CD4-positive, CD25-positive, alpha-beta regulatory T cell (primary cell): ENCODE results near the gene PPFIA2. TPM values are rescaled to one million over a fixed set of nuclear protein-coding genes. Genes with fewer than 3 reads are reported as not detected.

Experiments used
- ATAC-seq, 2 donors: fragments of 150-1000 bp; cut with Tn5 transposase; one replicate each; pipeline ENCODE4 v1.10.0; 2021; ENCODE audit warnings: low read depth in 2 of 2, moderate number of reproducible peaks in 2 of 2, moderate library complexity in 1 of 2
- DNase-seq, 3 donors: peaks; one replicate each; pipeline versions ENCODE4 v3.0.0 to v3.0.0-alpha.2; 2012 to 2022; ENCODE audit warnings: mixed read lengths in 1 of 3
- H3K27ac ChIP-seq: one replicate; pipeline ENCODE4 v1.7.0; 2013; ENCODE audit warnings: mild to moderate bottlenecking, low read length; ENCODE audit not compliant: insufficient read depth, poor library complexity, severe bottlenecking
- H3K27me3 ChIP-seq: one replicate; pipeline ENCODE4 v1.7.0; 2013; ENCODE audit warnings: low read length; ENCODE audit not compliant: control insufficient read depth, insufficient read depth
- H3K36me3 ChIP-seq: one replicate; pipeline ENCODE4 v1.7.0; 2013; ENCODE audit warnings: mild to moderate bottlenecking, low read length, moderate library complexity; ENCODE audit not compliant: control insufficient read depth, insufficient read depth
- H3K4me1 ChIP-seq: 2 replicates; pipeline ENCODE4 v1.7.0; 2013; ENCODE audit warnings: mild to moderate bottlenecking, low read length; ENCODE audit not compliant: insufficient read depth, control insufficient read depth, poor library complexity, severe bottlenecking
- H3K4me3 ChIP-seq: one replicate; pipeline ENCODE4 v1.7.0; 2013; ENCODE audit warnings: low read depth, mild to moderate bottlenecking, low read length, moderate library complexity
- H3K9me3 ChIP-seq, 2 experiments: 1 replicate in 1 of 2; 2 replicates in 1 of 2; pipeline ENCODE4 v1.7.0; 2013; ENCODE audit warnings: low read length in 2 of 2, mild to moderate bottlenecking in 1 of 2, moderate library complexity in 1 of 2; ENCODE audit not compliant: control insufficient read depth in 2 of 2
- H3K27ac Mint-ChIP-seq, 3 donors: one replicate each; pipeline ENCODE4 v1.8.0; 2020 to 2022; ENCODE audit warnings: mild to moderate bottlenecking in 3 of 3, mixed read lengths in 3 of 3, moderate library complexity in 2 of 3
- H3K27me3 Mint-ChIP-seq: one replicate; pipeline ENCODE4 v1.8.0; 2022; ENCODE audit warnings: mild to moderate bottlenecking, mixed read lengths
- H3K36me3 Mint-ChIP-seq: one replicate; pipeline ENCODE4 v1.8.0; 2020; ENCODE audit warnings: mixed read lengths
- H3K4me1 Mint-ChIP-seq, 4 donors: one replicate each; pipeline ENCODE4 v1.8.0; 2020 to 2022; ENCODE audit warnings: mixed read lengths in 4 of 4, mild to moderate bottlenecking in 1 of 4
- H3K4me3 Mint-ChIP-seq, 4 donors: one replicate each; pipeline ENCODE4 v1.8.0; 2020 to 2022; ENCODE audit warnings: mild to moderate bottlenecking in 4 of 4, mixed read lengths in 4 of 4, moderate library complexity in 3 of 4
- H3K9me3 Mint-ChIP-seq, 7 donors: one replicate each; pipeline ENCODE4 v1.8.0; 2020 to 2022; ENCODE audit warnings: mixed read lengths in 7 of 7, mild to moderate bottlenecking in 3 of 7, moderate library complexity in 2 of 7
- polyA plus RNA-seq, 4 donors: library from polyadenylated mRNA; unstranded; fragments of 300-500 nt; fragmentation: Illumina TruSeq; gene quantifications; one replicate each; pipeline ENCODE4 v1.2.3, GENCODE V29; 2021
- total RNA-seq: library from RNA; stranded (reverse); gene quantifications from one replicate; pipeline ENCODE4 v1.2.3, GENCODE V29; 2022

The PPFIA2 gene
- total and polyA plus RNA-seq, 5 donors from 2014 or later: not detected

DNA sequence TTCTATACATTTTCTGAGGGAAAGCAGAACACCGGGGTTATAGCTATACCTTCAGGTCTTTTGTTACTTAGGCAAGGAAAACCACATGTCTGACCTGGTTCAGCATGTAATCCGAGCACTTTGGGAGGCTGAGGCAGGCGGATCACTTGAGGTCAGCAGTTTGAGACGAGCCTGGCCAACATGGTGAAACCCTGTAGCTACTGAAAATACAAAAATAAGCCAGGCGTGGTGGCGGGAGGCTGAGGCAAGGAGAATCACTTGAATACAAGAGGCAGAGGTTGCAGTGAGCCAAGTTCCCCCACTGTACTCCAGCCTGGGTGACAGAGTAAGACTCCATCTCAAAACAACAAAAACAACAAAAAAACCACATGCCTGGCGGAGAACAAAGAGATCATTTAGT is 503.7 kb downstream of the PPFIA2 start:
- ATAC-seq (no peak), DNase-seq (no peak)
- no peaks in the 10 kb centered on the region for H3K36me3 ChIP-seq
- H3K9me3 ChIP-seq: no peaks in the 10 kb centered on the region
- Mint-ChIP-seq H3K4me3 (no peak overlapping the region), H3K9me3 (peaks cover 0 to 13% (median 0%) of the 10 kb centered on the region in 7 donors), H3K27me3 (no peaks in the 10 kb centered on the region), H3K36me3 (no peaks in the 10 kb centered on the region), H3K4me1 (no peaks in the 10 kb centered on the region), H3K27ac (no peak overlapping the region)
- no peaks in the 10 kb centered on the region for H3K4me1 ChIP-seq
- H3K4me3 ChIP-seq: no peak overlapping the region
- no peaks in the 10 kb centered on the region for H3K27me3 ChIP-seq
- no peak overlapping the region for H3K27ac ChIP-seq

DNA sequence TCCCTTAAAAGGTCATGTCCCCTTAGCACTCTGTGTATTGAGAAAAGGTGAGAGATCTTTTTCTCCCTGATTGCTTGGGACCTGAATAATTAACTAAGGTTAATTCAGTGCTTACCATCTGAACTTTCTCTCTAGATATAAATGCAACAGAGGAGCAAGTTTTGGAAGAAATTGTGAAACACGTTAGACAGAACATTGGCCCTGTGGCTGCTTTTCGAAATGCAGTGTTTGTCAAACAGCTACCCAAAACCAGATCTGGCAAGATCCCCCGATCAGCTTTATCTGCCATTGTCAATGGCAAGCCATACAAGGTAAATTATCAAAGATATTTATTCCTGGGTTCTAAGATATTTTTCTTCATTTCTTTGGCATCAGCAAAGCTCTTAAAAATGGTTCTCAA is 505.8 kb downstream of the PPFIA2 start:
- H3K27me3 Mint-ChIP-seq: no peaks in the 10 kb centered on the region
- ATAC-seq: no peak
- no peaks in the 10 kb centered on the region for H3K36me3 Mint-ChIP-seq
- no peak overlapping the region for H3K4me3 ChIP-seq
- no peaks in the 10 kb centered on the region for H3K4me1 ChIP-seq
- no peak overlapping the region for H3K27ac Mint-ChIP-seq
- no peaks in the 10 kb centered on the region for H3K36me3 ChIP-seq
- no peak overlapping the region for H3K4me3 Mint-ChIP-seq
- H3K9me3 ChIP-seq: no peaks in the 10 kb centered on the region
- H3K27ac ChIP-seq: no peak overlapping the region
- peaks cover 0 to 13% (median under 1%) of the 10 kb centered on the region in 7 donors for H3K9me3 Mint-ChIP-seq
- no peaks in the 10 kb centered on the region for H3K27me3 ChIP-seq
- DNase-seq: no peak
- no peaks in the 10 kb centered on the region for H3K4me1 Mint-ChIP-seq

DNA sequence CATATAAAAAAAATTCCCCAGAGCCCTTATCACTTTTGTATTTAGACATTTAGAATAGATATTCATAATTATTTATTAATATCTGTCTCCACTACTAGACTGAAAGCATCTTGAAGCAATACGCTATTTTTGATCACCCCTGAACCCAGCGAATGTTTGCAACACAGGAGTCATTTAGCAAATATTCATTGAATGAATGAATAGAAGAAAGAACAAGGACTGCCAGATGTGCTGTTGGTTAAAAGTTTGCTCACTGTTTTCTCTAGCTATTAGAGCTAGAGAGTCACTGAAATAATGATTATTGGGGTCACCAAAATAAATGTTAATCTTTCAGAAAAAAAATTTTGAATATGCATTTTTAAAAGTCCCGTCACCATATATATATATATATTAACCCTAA is 506.9 kb downstream of the PPFIA2 start:
- H3K36me3 Mint-ChIP-seq: no peaks in the 10 kb centered on the region
- ATAC-seq (no peak), DNase-seq (no peak)
- H3K4me1 ChIP-seq: no peaks in the 10 kb centered on the region
- no peak overlapping the region for H3K27ac Mint-ChIP-seq
- H3K4me3 ChIP-seq: no peak overlapping the region
- no peaks in the 10 kb centered on the region for H3K9me3 ChIP-seq
- H3K27ac ChIP-seq: no peak overlapping the region
- no peak overlapping the region for H3K4me3 Mint-ChIP-seq
- peaks cover 0 to 13% (median 1%) of the 10 kb centered on the region in 7 donors for H3K9me3 Mint-ChIP-seq
- H3K27me3 ChIP-seq: no peaks in the 10 kb centered on the region
- H3K27me3 Mint-ChIP-seq: no peaks in the 10 kb centered on the region
- no peaks in the 10 kb centered on the region for H3K4me1 Mint-ChIP-seq
- no peaks in the 10 kb centered on the region for H3K36me3 ChIP-seq

DNA sequence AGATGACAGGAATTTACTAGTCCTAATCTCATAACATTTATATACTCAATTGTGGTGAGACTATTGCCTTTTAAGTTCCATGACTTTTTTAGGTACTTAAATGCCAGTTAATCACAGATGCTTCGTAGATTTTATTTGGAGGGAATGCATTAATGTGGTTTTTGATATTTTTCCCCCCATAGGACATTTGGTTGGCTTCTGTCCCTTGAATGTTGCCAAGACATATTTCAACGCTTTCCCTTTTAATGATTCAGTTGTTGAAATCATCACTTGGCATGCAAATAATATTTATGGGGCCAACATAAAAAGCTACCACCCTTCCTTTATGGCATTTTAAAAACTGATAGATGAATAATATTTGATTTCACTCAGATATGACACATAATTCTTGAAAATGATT is 509.2 kb downstream of the PPFIA2 start:
- no peaks in the 10 kb centered on the region for H3K27me3 Mint-ChIP-seq
- H3K9me3 Mint-ChIP-seq: peaks cover 0 to 14% (median 2%) of the 10 kb centered on the region in 7 donors
- no peaks in the 10 kb centered on the region for H3K9me3 ChIP-seq
- H3K27ac ChIP-seq: no peak overlapping the region
- no peak overlapping the region for H3K4me3 Mint-ChIP-seq
- H3K36me3 Mint-ChIP-seq: no peaks in the 10 kb centered on the region
- no peak overlapping the region for H3K4me3 ChIP-seq
- no peaks in the 10 kb centered on the region for H3K4me1 ChIP-seq
- H3K4me1 Mint-ChIP-seq: no peaks in the 10 kb centered on the region
- no peaks in the 10 kb centered on the region for H3K36me3 ChIP-seq
- H3K27ac Mint-ChIP-seq: no peak overlapping the region
- H3K27me3 ChIP-seq: no peaks in the 10 kb centered on the region
- ATAC-seq (no peak), DNase-seq (no peak)

DNA sequence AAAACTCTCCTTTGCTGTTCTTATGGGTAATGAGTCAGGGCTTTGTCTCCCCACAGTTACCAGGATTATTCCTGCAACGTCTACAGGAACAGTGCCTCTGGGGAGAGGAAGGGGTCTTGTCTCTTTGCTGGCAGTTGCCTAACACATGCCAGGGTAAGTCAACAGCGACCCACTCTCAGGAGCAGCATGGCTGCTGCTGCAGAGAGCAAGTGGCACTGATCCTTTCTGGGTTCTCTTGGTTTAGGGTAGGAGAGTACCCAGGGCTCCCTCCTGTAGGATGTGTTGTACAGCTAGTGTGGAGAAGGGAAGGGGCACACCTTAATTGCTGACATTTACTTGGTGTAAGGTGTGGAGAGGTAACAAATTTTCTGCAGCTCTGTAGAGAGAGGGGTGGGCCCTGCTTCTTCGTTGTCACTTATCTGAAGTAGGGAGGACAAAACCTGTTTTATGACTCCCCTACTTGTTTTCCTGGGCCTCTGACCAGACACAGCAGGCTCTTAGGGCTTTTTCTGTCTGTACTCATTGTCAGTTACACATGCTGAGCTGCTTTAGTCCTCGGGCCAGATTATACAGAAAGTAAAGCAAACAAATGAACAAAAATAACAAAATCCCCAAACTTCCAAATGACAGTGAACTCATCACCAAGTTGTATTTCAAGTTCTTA is 513.1 kb downstream of the PPFIA2 start:
- Histone ChIP-seq H3K36me3 (no peaks in the 10 kb centered on the region), H3K27ac (no peak overlapping the region), H3K4me3 (no peak overlapping the region), H3K27me3 (no peaks in the 10 kb centered on the region), H3K9me3 (no peaks in the 10 kb centered on the region), H3K4me1 (no peaks in the 10 kb centered on the region)
- Mint-ChIP-seq H3K27me3 (no peaks in the 10 kb centered on the region), H3K36me3 (no peaks in the 10 kb centered on the region), H3K4me3 (no peak overlapping the region), H3K4me1 (no peaks in the 10 kb centered on the region), H3K9me3 (peaks cover 0 to 18% (median 5%) of the 10 kb centered on the region in 7 donors), H3K27ac (no peak overlapping the region)
- ATAC-seq (no peak), DNase-seq (no peak)

DNA sequence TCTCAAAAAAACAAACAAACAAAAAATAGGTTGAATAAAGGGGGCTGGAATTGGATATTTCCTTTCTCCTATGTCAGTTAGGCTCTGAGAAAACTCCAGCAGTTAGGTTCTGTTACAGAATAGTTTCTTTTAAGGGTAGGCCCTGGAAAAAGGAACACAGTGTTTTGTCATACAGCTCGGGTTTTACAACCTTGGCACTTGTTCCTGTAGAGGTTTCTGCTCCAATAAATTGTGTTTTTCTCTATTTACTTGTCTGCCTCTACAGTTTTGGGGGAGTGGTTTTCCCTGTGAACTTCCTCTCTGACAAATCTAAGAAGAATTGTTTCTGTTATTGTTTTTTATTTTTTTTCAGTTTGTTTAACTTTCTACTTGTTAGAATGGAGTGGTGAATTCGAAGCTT is 513.7 kb downstream of the PPFIA2 start:
- Mint-ChIP-seq H3K4me1 (no peaks in the 10 kb centered on the region), H3K9me3 (peaks cover 0 to 13% (median 5%) of the 10 kb centered on the region in 7 donors)
- H3K9me3 ChIP-seq: no peaks in the 10 kb centered on the region

DNA sequence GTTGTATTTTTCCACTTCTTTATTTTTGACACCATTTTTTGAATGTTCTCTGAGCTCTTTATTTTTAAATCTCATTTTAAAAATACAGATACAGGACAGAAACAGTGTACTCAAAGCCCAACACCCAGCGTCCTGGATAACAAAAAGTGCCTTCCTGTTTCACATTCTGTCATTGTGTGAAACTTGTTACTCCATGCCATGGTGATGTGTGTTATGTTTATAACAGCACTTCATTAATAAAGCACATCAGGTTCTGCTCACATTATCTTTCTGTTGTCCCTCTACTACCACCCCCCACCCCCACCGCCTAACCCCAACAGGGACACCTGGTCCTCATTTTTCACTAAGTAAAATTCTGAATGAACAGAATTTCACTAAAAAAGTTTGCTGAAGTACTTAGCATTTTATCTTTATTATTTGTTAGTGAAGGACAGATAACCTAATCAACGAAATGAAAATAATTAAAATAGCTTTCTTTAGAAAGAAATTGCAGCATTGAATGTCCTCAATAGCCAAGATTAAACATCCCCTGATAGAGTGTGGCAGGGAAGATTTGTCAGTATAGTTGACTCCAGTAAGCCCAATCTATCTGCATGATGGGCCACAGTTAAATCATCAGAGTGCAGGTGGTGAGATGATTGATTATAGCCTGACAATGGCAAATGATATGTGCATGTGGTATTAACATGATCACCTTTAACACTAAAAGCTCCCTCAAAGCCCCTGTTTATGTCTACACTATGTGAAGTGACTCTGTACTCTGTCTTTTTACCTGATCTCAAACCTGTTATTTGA is 527.4 kb downstream of the PPFIA2 start:
- Mint-ChIP-seq H3K9me3 (peaks cover 0 to 9% (median 3%) of the 10 kb centered on the region in 7 donors), H3K27ac (no peak overlapping the region)
- no peak for ATAC-seq

More for the DNA sequence above, 513.7 kb downstream of the PPFIA2 start:
- no peak overlapping the region for H3K27ac Mint-ChIP-seq
- H3K4me3 Mint-ChIP-seq: no peak overlapping the region
- no peak overlapping the region for H3K27ac ChIP-seq
- H3K4me1 ChIP-seq: no peaks in the 10 kb centered on the region
- H3K27me3 Mint-ChIP-seq: no peaks in the 10 kb centered on the region
- ATAC-seq: no peak
- H3K36me3 Mint-ChIP-seq: no peaks in the 10 kb centered on the region
- DNase-seq: no peak
- H3K4me3 ChIP-seq: no peak overlapping the region
- H3K36me3 ChIP-seq: no peaks in the 10 kb centered on the region
- no peaks in the 10 kb centered on the region for H3K27me3 ChIP-seq

DNA sequence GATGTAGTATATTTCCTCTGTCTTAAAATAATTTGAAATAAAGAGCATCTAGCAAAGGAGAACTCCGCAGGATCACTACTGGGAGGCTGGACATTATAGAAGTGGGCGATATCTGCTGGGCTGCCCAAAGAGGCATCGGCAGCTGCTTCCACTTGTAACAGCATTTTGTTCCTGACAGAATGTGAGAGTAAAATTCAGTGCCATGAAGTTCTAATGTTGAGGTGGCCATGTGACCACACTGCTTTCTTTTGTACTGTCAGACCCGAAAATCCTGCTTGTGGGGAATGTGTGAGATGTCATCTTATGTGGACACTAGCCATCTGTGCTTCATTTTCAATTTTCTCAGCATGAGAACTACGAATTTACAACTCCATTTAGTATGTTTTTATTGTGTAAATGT is 529.4 kb downstream of the PPFIA2 start:
- no peaks in the 10 kb centered on the region for H3K9me3 ChIP-seq
- no peak overlapping the region for H3K4me3 ChIP-seq
- H3K27ac ChIP-seq: no peak overlapping the region

More for the DNA sequence above, 527.4 kb downstream of the PPFIA2 start:
- Histone ChIP-seq H3K4me3 (no peak overlapping the region), H3K36me3 (no peaks in the 10 kb centered on the region), H3K27me3 (no peaks in the 10 kb centered on the region), H3K27ac (no peak overlapping the region), H3K9me3 (no peaks in the 10 kb centered on the region), H3K4me1 (no peaks in the 10 kb centered on the region)
- Mint-ChIP-seq H3K27me3 (no peaks in the 10 kb centered on the region), H3K4me1 (no peaks in the 10 kb centered on the region), H3K36me3 (no peaks in the 10 kb centered on the region), H3K4me3 (no peak overlapping the region)
- no peak for DNase-seq

More for the DNA sequence above, 529.4 kb downstream of the PPFIA2 start:
- no peak for DNase-seq
- Histone ChIP-seq H3K27me3 (no peaks in the 10 kb centered on the region), H3K4me1 (no peaks in the 10 kb centered on the region), H3K36me3 (no peaks in the 10 kb centered on the region)
- H3K9me3 Mint-ChIP-seq: peaks cover 0 to 9% (median 6%) of the 10 kb centered on the region in 7 donors
- H3K4me1 Mint-ChIP-seq: no peaks in the 10 kb centered on the region
- ATAC-seq: no peak
- H3K27ac Mint-ChIP-seq: no peak overlapping the region
- H3K36me3 Mint-ChIP-seq: no peaks in the 10 kb centered on the region
- H3K4me3 Mint-ChIP-seq: no peak overlapping the region
- H3K27me3 Mint-ChIP-seq: peaks cover 5% of the 10 kb centered on the region
